T-helper 17 cell (primary cell): ENCODE data around the gene TTC23L. TPM values are rescaled to one million over a fixed set of nuclear protein-coding genes. Genes with fewer than 3 reads are reported as not detected.
"Not testable (repeated sequence)": the region's sequence is repeated elsewhere in the genome, so short reads cannot be mapped to it uniquely, and the experiment has no call there.

ENCODE experiments used
- ATAC-seq: fragments of 150-1000 bp; cut with Tn5 transposase; 2 replicates; pipeline ENCODE4 v1.10.0; 2021; ENCODE audit warnings: mild to moderate bottlenecking, moderate library complexity
- DNase-seq, 3 donors: peaks; one replicate each; pipeline versions ENCODE4 v3.0.0 to v3.0.0-alpha.2; 2020 to 2021
- H3K9me3 ChIP-seq: one replicate; pipeline ENCODE4 v1.7.0; 2013; ENCODE audit warnings: low read length, mild to moderate bottlenecking; ENCODE audit not compliant: control insufficient read depth, poor library complexity, severe bottlenecking
- H3K27ac Mint-ChIP-seq: one replicate; pipeline ENCODE4 v1.8.0; 2022; ENCODE audit warnings: mild to moderate bottlenecking, moderate library complexity, mixed read lengths
- H3K27me3 Mint-ChIP-seq: one replicate; pipeline ENCODE4 v1.8.0; 2022; ENCODE audit warnings: mixed read lengths
- H3K36me3 Mint-ChIP-seq: one replicate; pipeline ENCODE4 v1.8.0; 2022; ENCODE audit warnings: low read depth, mixed read lengths
- H3K4me1 Mint-ChIP-seq: one replicate; pipeline ENCODE4 v1.8.0; 2022; ENCODE audit warnings: mild to moderate bottlenecking, mixed read lengths
- H3K4me3 Mint-ChIP-seq: one replicate; pipeline ENCODE4 v1.8.0; 2022; ENCODE audit warnings: mild to moderate bottlenecking, moderate library complexity, mixed read lengths
- total RNA-seq, 4 donors: library from RNA in 2 of 4; stranded (reverse) in 2 of 4; gene quantifications; one replicate each; pipeline ENCODE4 v1.2.3 and lab custom pipeline; 2022 to 2026

TTC23L gene
- total RNA-seq, 2 donors from 2014 or later = 0.42 to 0.96 TPM

DNA sequence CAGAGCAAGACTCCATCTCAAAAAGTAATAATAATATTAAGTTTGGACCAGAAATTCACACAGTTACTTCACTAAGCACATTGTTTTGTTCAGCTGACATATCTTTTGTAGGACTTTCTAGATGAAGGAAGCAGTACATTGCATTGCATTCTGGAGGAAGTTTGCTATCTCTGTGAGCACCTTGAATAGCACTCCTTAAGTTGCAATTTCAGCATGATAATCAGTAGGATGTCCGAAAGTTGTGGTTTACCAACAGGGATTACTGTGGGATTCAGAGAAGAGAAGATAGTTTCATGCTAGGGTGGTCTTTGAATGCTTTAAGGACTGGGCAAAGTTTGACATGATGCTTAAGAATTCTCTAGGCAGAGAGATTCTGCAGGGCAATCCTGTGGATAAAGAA, 18.4 kb upstream of the TTC23L start:
- ATAC-seq (no peak), DNase-seq (no peak)
- Mint-ChIP-seq H3K4me3 (no peak overlapping the region), H3K27me3 (no peaks in the 10 kb centered on the region), H3K36me3 (peaks cover 5% of the 10 kb centered on the region), H3K27ac (no peak overlapping the region), H3K4me1 (no peaks in the 10 kb centered on the region)
- no peaks in the 10 kb centered on the region for H3K9me3 ChIP-seq

DNA sequence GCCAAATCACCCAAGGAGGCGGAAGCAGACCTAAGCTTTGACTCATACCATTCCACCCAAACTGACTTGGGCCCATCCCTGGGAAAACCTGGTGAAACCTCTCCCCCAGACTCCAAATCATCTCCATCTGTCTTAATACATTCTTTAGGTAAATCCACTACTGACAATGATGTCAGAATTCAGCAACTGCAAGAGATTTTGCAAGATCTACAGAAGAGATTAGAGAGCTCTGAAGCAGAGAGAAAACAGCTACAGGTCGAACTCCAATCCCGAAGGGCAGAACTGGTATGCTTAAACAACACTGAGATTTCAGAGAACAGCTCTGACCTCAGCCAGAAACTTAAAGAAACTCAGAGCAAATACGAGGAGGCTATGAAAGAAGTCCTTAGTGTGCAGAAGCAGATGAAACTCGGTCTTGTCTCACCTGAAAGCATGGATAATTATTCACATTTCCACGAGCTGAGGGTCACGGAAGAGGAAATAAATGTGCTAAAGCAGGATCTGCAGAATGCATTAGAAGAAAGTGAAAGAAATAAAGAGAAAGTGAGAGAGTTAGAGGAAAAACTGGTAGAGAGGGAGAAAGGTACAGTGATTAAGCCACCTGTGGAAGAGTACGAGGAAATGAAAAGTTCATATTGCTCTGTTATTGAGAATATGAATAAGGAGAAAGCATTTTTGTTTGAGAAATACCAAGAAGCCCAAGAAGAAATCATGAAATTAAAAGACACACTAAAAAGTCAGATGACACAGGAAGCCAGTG, 15.8 kb upstream of the TTC23L start:
- H3K4me3 Mint-ChIP-seq = no peak overlapping the region

DNA sequence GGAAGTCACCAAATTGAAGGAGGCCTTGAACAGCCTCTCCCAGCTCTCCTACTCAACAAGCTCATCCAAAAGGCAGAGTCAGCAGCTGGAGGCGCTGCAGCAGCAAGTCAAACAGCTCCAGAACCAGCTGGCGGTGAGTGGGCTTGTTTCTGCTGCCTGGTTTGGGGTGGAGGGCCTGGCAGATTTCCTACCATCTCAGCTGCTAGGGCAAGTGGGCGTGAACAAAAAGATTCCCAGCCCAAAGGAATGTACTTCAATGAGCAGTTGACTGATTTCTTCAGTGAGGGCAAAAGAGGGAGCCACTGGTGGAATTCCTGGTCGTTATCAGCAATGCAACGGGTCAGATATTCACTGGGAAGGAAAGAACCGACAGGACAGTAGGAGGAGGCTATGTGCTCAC, 12.6 kb upstream of the TTC23L start:
- H3K27me3 Mint-ChIP-seq = no peaks in the 10 kb centered on the region
- no peak for ATAC-seq
- H3K36me3 Mint-ChIP-seq = peaks cover 5% of the 10 kb centered on the region
- no peak for DNase-seq
- H3K9me3 ChIP-seq = no peaks in the 10 kb centered on the region
- H3K4me1 Mint-ChIP-seq = no peaks in the 10 kb centered on the region
- H3K27ac Mint-ChIP-seq = no peak overlapping the region
- no peak overlapping the region for H3K4me3 Mint-ChIP-seq

More for the DNA sequence above, 15.8 kb upstream of the TTC23L start:
- no peak for DNase-seq
- no peaks in the 10 kb centered on the region for H3K27me3 Mint-ChIP-seq
- no peak for ATAC-seq
- H3K9me3 ChIP-seq = no peaks in the 10 kb centered on the region
- H3K4me1 Mint-ChIP-seq = no peaks in the 10 kb centered on the region
- H3K27ac Mint-ChIP-seq = no peak overlapping the region
- peaks cover 5% of the 10 kb centered on the region for H3K36me3 Mint-ChIP-seq

DNA sequence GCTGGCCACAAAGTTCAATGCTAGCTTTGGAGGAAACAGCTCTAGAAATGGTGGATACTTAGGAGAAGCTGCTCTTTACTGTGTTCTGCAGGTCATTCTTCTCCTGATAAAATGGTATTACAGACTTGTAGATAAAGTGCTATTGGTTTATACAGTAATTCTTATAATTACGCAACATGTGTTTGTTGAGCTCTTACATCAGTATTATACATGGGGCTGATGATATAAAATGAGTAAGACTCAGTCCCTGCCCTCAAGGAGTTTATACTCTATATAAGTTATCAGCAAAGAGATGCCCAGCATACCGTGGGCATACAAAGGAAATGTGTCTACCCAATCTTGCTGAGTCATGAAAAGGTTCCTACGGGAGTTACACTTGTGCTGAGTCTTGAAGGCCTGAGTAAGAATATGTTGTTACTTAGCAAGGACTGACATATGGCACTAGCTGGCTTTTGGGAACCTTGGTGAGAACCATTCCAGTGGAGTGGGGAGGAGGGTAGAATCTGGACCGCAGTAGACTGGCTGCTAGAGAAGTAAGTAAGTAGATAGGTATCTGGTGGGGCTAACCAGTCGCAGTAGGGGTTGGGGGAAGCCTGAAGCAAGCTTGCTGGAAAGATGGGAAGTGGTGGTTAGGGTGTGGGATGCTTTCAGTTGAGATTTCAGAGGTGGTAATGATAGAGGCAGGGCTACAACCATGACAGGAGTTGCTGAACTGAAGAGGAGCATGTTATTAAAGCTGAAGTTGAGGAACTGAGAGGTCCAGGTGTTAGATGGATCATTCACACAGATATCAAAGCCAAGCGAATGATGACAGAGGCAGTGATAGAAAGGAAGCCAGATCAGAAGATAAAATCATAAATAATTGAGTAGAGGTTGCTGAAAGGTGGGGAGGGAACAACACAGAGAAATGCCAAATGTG, 11.1 kb upstream of the TTC23L start:
- Mint-ChIP-seq H3K4me3 (no peak overlapping the region), H3K27ac (no peak overlapping the region), H3K4me1 (no peaks in the 10 kb centered on the region), H3K36me3 (peaks cover 5% of the 10 kb centered on the region), H3K27me3 (no peaks in the 10 kb centered on the region)
- no peak for DNase-seq
- no peak for ATAC-seq
- H3K9me3 ChIP-seq = no peaks in the 10 kb centered on the region

DNA sequence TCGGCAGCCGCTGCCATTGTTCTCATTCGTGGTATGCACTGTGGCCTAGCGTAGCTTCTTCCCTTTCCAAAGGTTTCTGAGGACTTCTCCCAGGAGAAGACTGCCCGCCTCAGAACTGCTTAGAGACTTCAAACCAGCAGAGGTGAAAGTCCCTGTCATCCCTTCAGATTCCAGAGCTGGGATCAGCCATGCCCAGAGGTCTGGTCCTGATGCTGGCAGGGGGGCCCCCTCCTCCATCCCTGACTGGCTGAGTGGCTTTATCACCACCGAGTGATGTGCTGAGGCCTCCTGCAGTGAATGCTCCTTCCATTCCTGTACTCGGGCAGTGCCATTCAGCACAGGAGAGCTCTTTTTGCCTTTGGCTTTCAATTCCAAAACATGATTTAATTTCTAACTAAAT, 8.1 kb upstream of the TTC23L start:
- not testable (repeated sequence) for H3K36me3 Mint-ChIP-seq, ATAC-seq, H3K9me3 ChIP-seq, H3K4me3 Mint-ChIP-seq, H3K27ac Mint-ChIP-seq, DNase-seq, H3K4me1 Mint-ChIP-seq, H3K27me3 Mint-ChIP-seq

DNA sequence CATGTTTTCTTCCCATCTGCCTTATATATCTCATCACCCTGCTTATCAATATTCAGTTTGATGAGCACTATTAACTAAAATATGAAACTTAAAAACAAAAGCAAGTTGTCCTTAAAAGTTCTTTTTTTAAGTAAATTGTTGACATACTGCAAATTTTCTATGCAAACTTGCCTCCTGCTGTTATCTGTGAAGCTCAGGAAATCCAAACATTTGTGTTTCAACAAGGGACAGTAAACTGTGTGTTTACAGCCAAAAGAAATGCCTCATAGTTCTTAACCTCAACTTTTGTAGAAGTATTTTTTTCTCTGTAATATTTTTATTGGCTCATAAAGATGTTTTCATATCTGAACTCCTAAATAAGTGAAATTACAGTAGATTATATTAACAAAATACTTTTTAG, 7.7 kb upstream of the TTC23L start:
- no peaks in the 10 kb centered on the region for H3K9me3 ChIP-seq
- Mint-ChIP-seq H3K27me3 (no peaks in the 10 kb centered on the region), H3K4me1 (no peaks in the 10 kb centered on the region), H3K36me3 (no peaks in the 10 kb centered on the region), H3K27ac (no peak overlapping the region), H3K4me3 (no peak overlapping the region)
- no peak for DNase-seq
- no peak for ATAC-seq

DNA sequence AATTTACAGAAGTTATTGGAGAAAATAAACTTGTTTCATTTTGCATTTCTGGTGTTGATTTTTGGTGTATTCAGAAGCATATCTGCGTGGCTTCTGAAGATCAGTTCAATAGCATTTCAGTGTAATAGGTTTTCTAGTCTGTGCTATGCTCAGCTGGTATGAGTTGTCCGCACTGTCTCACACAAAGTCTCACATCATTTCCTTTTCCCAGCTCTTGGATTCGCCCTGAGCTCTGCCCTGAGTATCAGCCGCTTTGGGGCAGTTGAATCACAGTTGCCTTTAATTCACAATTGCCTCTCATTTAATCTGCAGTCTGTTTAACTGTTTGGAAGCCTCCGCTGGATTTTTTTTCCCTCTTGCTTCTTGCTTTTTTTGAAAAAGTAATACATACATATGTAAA, 6.4 kb upstream of the TTC23L start:
- DNase-seq (no peak), ATAC-seq (no peak)
- H3K9me3 ChIP-seq = no peaks in the 10 kb centered on the region
- H3K36me3 Mint-ChIP-seq = no peaks in the 10 kb centered on the region
- H3K27me3 Mint-ChIP-seq = no peaks in the 10 kb centered on the region
- no peaks in the 10 kb centered on the region for H3K4me1 Mint-ChIP-seq
- no peak overlapping the region for H3K4me3 Mint-ChIP-seq
- H3K27ac Mint-ChIP-seq = no peak overlapping the region

DNA sequence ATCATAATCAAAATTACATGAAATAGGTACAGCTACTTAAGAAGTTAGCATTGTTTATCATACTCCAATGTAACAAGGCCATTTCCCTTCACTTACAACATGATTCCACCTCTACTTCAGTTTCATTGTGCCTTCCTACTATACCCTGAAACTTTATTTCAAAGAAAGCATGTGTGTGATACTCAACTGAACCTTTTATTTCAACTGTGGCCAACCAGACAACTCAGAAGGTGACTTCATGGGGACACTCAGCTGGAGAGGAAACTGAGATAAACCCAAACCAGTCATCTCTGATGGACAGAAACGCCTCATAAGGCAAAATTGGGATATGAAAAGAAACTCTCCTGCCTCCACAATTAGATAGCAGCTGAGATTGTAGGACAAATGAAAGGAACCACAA, 5.9 kb upstream of the TTC23L start:
- Mint-ChIP-seq H3K27ac (no peak overlapping the region), H3K4me3 (no peak overlapping the region), H3K27me3 (no peaks in the 10 kb centered on the region), H3K4me1 (no peaks in the 10 kb centered on the region), H3K36me3 (no peaks in the 10 kb centered on the region)
- H3K9me3 ChIP-seq = no peaks in the 10 kb centered on the region
- DNase-seq (no peak), ATAC-seq (no peak)

DNA sequence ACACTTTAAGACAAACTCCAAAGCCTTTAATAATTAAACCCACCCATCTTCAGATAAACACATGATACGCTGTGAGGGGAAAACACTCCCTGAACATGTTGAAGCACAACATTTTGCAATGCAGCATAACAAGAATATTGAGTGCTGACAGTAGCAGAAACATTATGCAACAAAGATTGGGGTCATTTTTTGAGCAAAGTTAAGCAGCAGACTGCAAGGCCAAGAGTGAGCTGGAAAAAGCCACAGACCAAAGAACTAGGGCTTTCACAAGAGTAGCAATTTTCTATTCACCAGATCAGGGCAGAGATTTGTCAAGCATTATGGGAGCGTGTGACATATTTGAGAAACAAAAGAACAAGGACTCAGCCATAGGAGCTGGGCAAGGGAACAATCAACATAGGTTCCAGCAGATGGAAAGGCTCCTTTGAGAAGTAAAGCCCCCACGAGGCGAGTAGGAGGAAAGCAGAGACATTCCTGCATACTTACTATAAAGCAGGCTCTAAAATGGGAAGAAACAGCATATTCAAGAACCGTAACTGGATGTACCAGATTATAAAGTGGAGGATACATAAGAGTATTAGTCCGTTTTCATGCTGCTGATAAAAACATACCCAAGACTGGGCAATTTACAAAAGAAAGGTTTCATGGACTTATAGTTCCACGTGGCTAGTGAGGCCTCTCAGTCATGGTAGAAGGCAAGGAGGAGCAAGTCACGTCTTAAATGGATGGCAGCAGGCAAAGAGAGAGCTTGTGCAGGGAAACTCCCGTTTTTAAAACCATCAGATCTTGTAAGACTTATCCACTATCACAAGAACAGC, 4.8 kb upstream of the TTC23L start:
- peaks cover 5% of the 10 kb centered on the region for H3K4me1 Mint-ChIP-seq
- ATAC-seq = no peak
- H3K27ac Mint-ChIP-seq = peak overlapping the region; percentile 51

DNA sequence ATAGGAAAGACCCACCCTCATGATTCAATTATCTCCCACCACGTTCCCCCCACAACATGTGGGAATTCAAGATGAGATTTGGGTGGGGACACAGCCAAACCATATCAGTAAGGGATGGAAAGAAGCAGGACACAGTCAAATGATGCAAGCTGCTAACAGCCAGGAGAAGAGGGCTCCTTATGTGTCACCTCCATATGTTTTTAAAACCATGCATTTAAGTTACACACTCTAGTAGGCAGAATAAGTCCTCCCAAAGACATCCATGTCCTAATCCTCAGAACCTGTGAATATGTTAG, 4.2 kb upstream of the TTC23L start:
- H3K27me3 Mint-ChIP-seq = no peaks in the 10 kb centered on the region
- no peak for ATAC-seq
- H3K36me3 Mint-ChIP-seq = no peaks in the 10 kb centered on the region
- H3K4me1 Mint-ChIP-seq = peaks cover 10% of the 10 kb centered on the region
- H3K9me3 ChIP-seq = no peaks in the 10 kb centered on the region
- no peak overlapping the region for H3K4me3 Mint-ChIP-seq
- no peak for DNase-seq
- no peak overlapping the region for H3K27ac Mint-ChIP-seq

More for the DNA sequence above, 4.8 kb upstream of the TTC23L start:
- H3K9me3 ChIP-seq = no peaks in the 10 kb centered on the region
- DNase-seq = no peak
- H3K27me3 Mint-ChIP-seq = no peaks in the 10 kb centered on the region
- no peak overlapping the region for H3K4me3 Mint-ChIP-seq
- H3K36me3 Mint-ChIP-seq = no peaks in the 10 kb centered on the region

DNA sequence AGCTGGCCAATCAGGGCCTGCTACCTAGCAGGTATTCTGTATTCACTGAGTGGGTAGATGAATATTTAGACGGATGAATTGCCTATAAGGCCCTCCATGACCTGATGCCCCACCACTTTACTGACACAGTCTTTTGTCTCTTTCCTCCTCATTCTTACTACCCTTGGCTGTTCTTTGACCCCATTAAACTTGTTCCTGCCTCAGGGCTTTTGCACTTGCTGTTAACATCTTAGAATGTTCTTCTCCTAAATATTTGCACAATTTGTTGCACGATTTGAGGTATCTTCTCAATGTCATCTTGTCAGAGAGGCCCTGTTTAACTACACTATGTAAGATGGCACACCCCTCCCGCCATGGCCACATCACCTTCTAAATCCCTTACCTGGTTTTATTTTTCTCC, 3.3 kb upstream of the TTC23L start:
- DNase-seq (no peak), ATAC-seq (no peak)
- Mint-ChIP-seq H3K36me3 (no peaks in the 10 kb centered on the region), H3K27ac (peak overlapping the region; percentile 99), H3K27me3 (no peaks in the 10 kb centered on the region), H3K4me1 (peaks cover 13% of the 10 kb centered on the region), H3K4me3 (no peak overlapping the region)
- no peaks in the 10 kb centered on the region for H3K9me3 ChIP-seq

DNA sequence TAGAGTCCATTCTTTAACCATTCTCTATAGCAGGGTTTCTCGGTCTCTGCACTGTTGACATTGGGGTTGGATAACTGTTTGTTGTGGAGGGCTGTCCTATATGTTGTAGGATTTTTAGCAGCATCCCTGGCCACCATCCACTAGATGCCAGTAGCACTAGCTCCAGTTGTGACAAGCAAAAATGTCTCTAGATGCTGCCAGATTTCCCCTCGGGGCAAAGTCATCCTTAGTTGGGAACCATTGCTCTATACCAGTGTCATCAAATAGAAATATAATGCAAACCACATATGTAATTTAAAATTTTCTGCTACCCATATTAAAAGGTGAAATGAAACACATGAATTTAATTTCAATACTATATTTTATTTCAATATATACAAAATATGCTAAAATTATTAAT, 2.9 kb downstream of the TTC23L start:
- Mint-ChIP-seq H3K27me3 (peaks cover 17% of the 10 kb centered on the region), H3K4me1 (peaks cover 14% of the 10 kb centered on the region), H3K4me3 (no peak overlapping the region), H3K36me3 (no peaks in the 10 kb centered on the region), H3K27ac (no peak overlapping the region)
- DNase-seq (no peak), ATAC-seq (no peak)
- H3K9me3 ChIP-seq = no peaks in the 10 kb centered on the region

DNA sequence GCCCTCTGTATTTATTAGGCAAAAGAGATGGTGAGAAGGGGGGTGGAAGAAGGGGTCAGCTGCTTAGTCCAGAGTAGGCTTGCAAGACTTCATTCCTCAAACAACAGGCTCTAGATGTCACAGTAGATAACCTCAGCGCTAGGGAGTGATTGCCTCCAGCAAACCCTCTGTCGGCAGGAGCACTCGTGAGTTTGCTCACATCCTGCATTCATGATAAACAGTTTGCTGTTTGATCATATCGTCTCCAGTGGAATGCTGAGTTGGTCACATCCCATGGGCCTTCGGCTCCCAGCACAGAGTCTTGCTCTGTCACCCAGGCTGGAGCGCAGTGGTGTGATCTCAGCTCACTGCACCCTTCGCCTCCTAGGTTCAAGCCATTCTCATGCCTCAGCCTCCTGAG, 3.6 kb downstream of the TTC23L start:
- peaks cover 14% of the 10 kb centered on the region for H3K4me1 Mint-ChIP-seq
- H3K9me3 ChIP-seq = no peaks in the 10 kb centered on the region
- H3K36me3 Mint-ChIP-seq = no peaks in the 10 kb centered on the region
- H3K27ac Mint-ChIP-seq = no peak overlapping the region
- ATAC-seq (no peak), DNase-seq (no peak)
- H3K4me3 Mint-ChIP-seq = no peak overlapping the region
- H3K27me3 Mint-ChIP-seq = peaks cover 17% of the 10 kb centered on the region
